ENCODE results near the gene PHACTR3. TPM values are rescaled to one million over a fixed set of nuclear protein-coding genes. Genes with fewer than 3 reads are reported as not detected.

PHACTR3 gene
- total RNA-seq, 4 donors from 2014 or later, result 1.4 to 7.2 (median 4.3) TPM

GRCh38 chr20:59802471-59803221, 198.3 kb downstream of the PHACTR3 start:
- H3K4me3 ChIP-seq (ENCODE audit: low read depth, poor library complexity, severe bottlenecking), result no peak overlapping the region
- peak in 1 of 2 donors; percentile 7 for DNase-seq (ENCODE audit: low spot score in 2 of 2)
- WGBS, 2 donors, result 76 to 78% methylated on average over 8 to 9 of the region's 9 CpGs
- intact Hi-C loops (cut with DNase I; ENCODE audit: low total_unique reads), result no loop called here
- TF ChIP-seq CTCF (IDR thresholded peaks at IDR 0.05) (no peak), POLR2A (IDR thresholded peaks at IDR 0.05) (no peak)

- no peak for DNase-seq (ENCODE audit: low spot score in 2 of 2)
- TF ChIP-seq POLR2A (IDR thresholded peaks at IDR 0.05), result no peak
- TF ChIP-seq CTCF (IDR thresholded peaks at IDR 0.05), result no peak
- no peak overlapping the region for H3K4me3 ChIP-seq (ENCODE audit: low read depth, poor library complexity, severe bottlenecking)
- intact Hi-C loops (cut with DNase I; ENCODE audit: low total_unique reads), result no loop called here
- WGBS, 2 donors, result 45 to 61% methylated on average over 5 of the region's 5 CpGs
Observed at GRCh38 chr20:59804347-59804746, 200.0 kb downstream of the PHACTR3 start.

- intact Hi-C loops (cut with DNase I; ENCODE audit: low total_unique reads), result no loop called here
- DNase-seq (ENCODE audit: low spot score in 2 of 2), result no peak
- H3K4me3 ChIP-seq (ENCODE audit: low read depth, poor library complexity, severe bottlenecking), result no peak overlapping the region
- TF ChIP-seq CTCF (IDR thresholded peaks at IDR 0.05) (no peak), POLR2A (IDR thresholded peaks at IDR 0.05) (no peak)
- WGBS, 2 donors, result 76 to 81% methylated on average over 9 of the region's 9 CpGs
Observed at GRCh38 chr20:59804871-59805665, 200.7 kb downstream of the PHACTR3 start.

GRCh38 chr20:59805786-59806577, 201.6 kb downstream of the PHACTR3 start:
- WGBS, 2 donors, result 87 to 92% methylated on average over 25 to 26 of the region's 26 CpGs
- TF ChIP-seq CTCF (IDR thresholded peaks at IDR 0.05) (no peak), POLR2A (IDR thresholded peaks at IDR 0.05) (no peak)
- DNase-seq (ENCODE audit: low spot score in 2 of 2), result peak; percentile 8 to 64
- no peak overlapping the region for H3K4me3 ChIP-seq (ENCODE audit: low read depth, poor library complexity, severe bottlenecking)
- intact Hi-C loops (cut with DNase I; ENCODE audit: low total_unique reads), result no loop called here

- WGBS, 2 donors, result 94 to 96% methylated on average over 10 of the region's 10 CpGs
- no peak for DNase-seq (ENCODE audit: low spot score in 2 of 2)
- no peak for TF ChIP-seq CTCF (IDR thresholded peaks at IDR 0.05)
- TF ChIP-seq POLR2A (IDR thresholded peaks at IDR 0.05), result no peak
- no peak overlapping the region for H3K4me3 ChIP-seq (ENCODE audit: low read depth, poor library complexity, severe bottlenecking)
- intact Hi-C loops (cut with DNase I; ENCODE audit: low total_unique reads), result no loop called here
Observed at GRCh38 chr20:59806578-59806975, 202.2 kb downstream of the PHACTR3 start.

Data from lower leg skin (tissue), 4 donors.